HepG2 (cell line): ENCODE measurements around the gene GABBR2. TPM values are rescaled to one million over a fixed set of nuclear protein-coding genes. Genes with fewer than 3 reads are reported as not detected.

Experiments
- ATAC-seq: fragments of 200-7000 bp; cut with Tn5 transposase; 3 replicates; pipeline ENCODE4 v1.9.1; 2020; ENCODE audit warnings: mild to moderate bottlenecking, moderate library complexity
- BruUV-seq: library from RNA; stranded (reverse); fragments of 400-500 nt; replicated peaks from 2 replicates; lab custom pipeline; 2021; lab: Mats Ljungman, UMichigan
- CTCF ChIA-PET: fragments of 300-600 bp; formaldehyde crosslinking; extraction: SDS; loops from one replicate; lab custom pipeline; 2021; ENCODE audit warnings: low total read pairs, inconsistent platforms, low intra/inter-chr PET ratio; lab: Yijun Ruan, JAX
- POLR2A ChIA-PET: fragments of 350-600 bp; sonication (Branson Sonifier 250); formaldehyde crosslinking; loops from one replicate; lab custom pipeline; 2020; ENCODE audit warnings: antibody characterized with exemption, inconsistent platforms; lab: Yijun Ruan, JAX
- DNase-seq: peaks from one replicate; pipeline ENCODE4 v3.0.0-alpha.2; 2015; ENCODE audit warnings: low spot score
- FAIRE-seq: peaks from 3 replicates; lab custom pipeline; 2011; peaks lifted over from hg19 to GRCh38; lab: Jason Lieb, UNC
- H2AFZ ChIP-seq: one replicate; pipeline ENCODE4 v1.6.1; 2011; ENCODE audit warnings: low read length, inconsistent platforms
- H3K27ac ChIP-seq: fragments of 300-600 bp; 3 replicates; pipeline ENCODE4 v1.8.0; 2011; ENCODE audit warnings: mixed run types, mild to moderate bottlenecking, mixed read lengths, low read length, inconsistent platforms; ENCODE audit not compliant: insufficient read depth; ENCODE audit errors: extremely low read length
- H3K27me3 ChIP-seq, 2 experiments: fragments of 200-600 bp in 1 of 2; 2 replicates in 1 of 2; 3 replicates in 1 of 2; pipeline versions ENCODE4 v1.6.0 to v1.8.0; 2011; ENCODE audit warnings: low read length in 2 of 2, mild to moderate bottlenecking in 2 of 2, moderate library complexity in 2 of 2, inconsistent platforms in 1 of 2; ENCODE audit not compliant: insufficient read depth in 2 of 2, control insufficient read depth in 1 of 2
- H3K36me3 ChIP-seq, 2 experiments: fragments of 200-600 bp in 1 of 2; replicated peaks in 1 of 2; 2 replicates in 1 of 2; 3 replicates in 1 of 2; pipeline versions ENCODE4 v1.5.1 to v1.8.0; 2011; ENCODE audit warnings: low read length in 2 of 2, inconsistent platforms in 1 of 2; ENCODE audit not compliant: insufficient read depth in 2 of 2, control insufficient read depth in 1 of 2
- H3K4me1 ChIP-seq: 2 replicates; pipeline ENCODE4 v1.5.1; 2012; ENCODE audit warnings: low read length, inconsistent platforms; ENCODE audit not compliant: insufficient read depth
- H3K4me2 ChIP-seq: 2 replicates; pipeline ENCODE4 v1.6.0; 2011; ENCODE audit warnings: low read depth, low read length, inconsistent platforms
- H3K4me3 ChIP-seq, 3 experiments: fragments of 200-600 bp in 1 of 3; sonication (generic), shearing (Covaris generic) in 1 of 3; replicated peaks in 1 of 3; 2 replicates each; pipeline ENCODE4 v1.5.1; 2011 to 2016; ENCODE audit warnings: low read length in 3 of 3, inconsistent platforms in 2 of 3, low read depth in 2 of 3, mild to moderate bottlenecking in 2 of 3, control low read depth in 1 of 3, mixed read lengths in 1 of 3; ENCODE audit not compliant: insufficient read depth in 1 of 3
- H3K79me2 ChIP-seq: one replicate; pipeline ENCODE4 v1.6.1; 2011; ENCODE audit warnings: low read length, inconsistent platforms; ENCODE audit not compliant: insufficient read depth
- H3K9ac ChIP-seq: 2 replicates; pipeline ENCODE4 v1.6.0; 2011; ENCODE audit warnings: mild to moderate bottlenecking, low read depth, low read length, inconsistent platforms; ENCODE audit not compliant: insufficient read depth
- H3K9me3 ChIP-seq: 2 replicates; pipeline ENCODE4 v1.5.1; 2012; ENCODE audit warnings: mild to moderate bottlenecking, low read length
- H4K20me1 ChIP-seq: 2 replicates; pipeline ENCODE4 v1.6.0; 2011; ENCODE audit warnings: inconsistent platforms, mild to moderate bottlenecking, low read length, moderate library complexity; ENCODE audit not compliant: insufficient read depth
- CBX5 ChIP-seq: sonication (generic); formaldehyde crosslinking; IDR thresholded peaks from 2 replicates; pipeline ENCODE4 v1.4.0; 2020; ENCODE audit warnings: missing genetic modification reagents, borderline replicate concordance
- EHMT2 ChIP-seq: fragments of 200-600 bp; sonication (generic); IDR thresholded peaks from 2 replicates; pipeline ENCODE4 v1.7.0; 2017; ENCODE audit warnings: antibody characterized with exemption, low read depth, low read length, borderline replicate concordance
- GATA4 ChIP-seq: sonication (generic); IDR thresholded peaks from 2 replicates; pipeline ENCODE4 v1.6.1; 2016; ENCODE audit warnings: antibody characterized with exemption, low read depth, borderline replicate concordance
- IRX3 ChIP-seq: sonication (generic); formaldehyde crosslinking; IDR thresholded peaks from 2 replicates; pipeline ENCODE4 v1.8.1; 2023; ENCODE audit warnings: mild to moderate bottlenecking, low read depth, missing genetic modification reagents, borderline replicate concordance
- MTA3 ChIP-seq: sonication (generic); formaldehyde crosslinking; IDR thresholded peaks from 2 replicates; pipeline ENCODE4 v1.4.0; 2020; ENCODE audit warnings: missing genetic modification reagents
- NFIC ChIP-seq: IDR thresholded peaks from 2 replicates; pipeline ENCODE4 v1.6.1; 2012; ENCODE audit warnings: mild to moderate bottlenecking, low read length, inconsistent platforms
- NR2F6 ChIP-seq, 2 experiments: IDR thresholded peaks; 2 replicates each; pipeline ENCODE4 v1.6.1; 2016; ENCODE audit warnings: antibody characterized with exemption in 1 of 2, mild to moderate bottlenecking in 1 of 2
- U2AF1 ChIP-seq: fragments of 200-400 bp; formaldehyde crosslinking; optimal IDR thresholded peaks from 2 replicates; pipeline ENCODE3; 2017; ENCODE audit warnings: mild to moderate bottlenecking, low read depth, low read length
- ZBTB42 ChIP-seq: sonication (generic); formaldehyde crosslinking; IDR thresholded peaks from 2 replicates; pipeline ENCODE4 v1.5.0; 2020; ENCODE audit warnings: mild to moderate bottlenecking, missing genetic modification reagents
- ZMYM2 ChIP-seq: sonication (generic); formaldehyde crosslinking; IDR thresholded peaks from 2 replicates; pipeline ENCODE4 v1.8.0; 2022; ENCODE audit warnings: mild to moderate bottlenecking, missing genetic modification reagents
- ZNF329 ChIP-seq: sonication (generic); formaldehyde crosslinking; IDR thresholded peaks from 2 replicates; pipeline ENCODE4 v1.9.0; 2021; ENCODE audit warnings: low read depth, mild to moderate bottlenecking, missing genetic modification reagents
- ZNF383 ChIP-seq: sonication (generic); formaldehyde crosslinking; IDR thresholded peaks from 2 replicates; pipeline ENCODE4 v1.4.0; 2020; ENCODE audit warnings: missing genetic modification reagents, mild to moderate bottlenecking, borderline replicate concordance
- ZNF547 ChIP-seq: sonication (generic); formaldehyde crosslinking; IDR thresholded peaks from 2 replicates; pipeline ENCODE4 v1.5.1; 2020; ENCODE audit warnings: mild to moderate bottlenecking, missing genetic modification reagents
- WGBS: methylation state at CpG from one replicate; pipeline ENCODE4 v1.1.6; 2017; ENCODE audit warnings: low lambda C conversion rate; 5-methylcytosine and 5-hydroxymethylcytosine counted together
- in situ Hi-C: cut with HindIII; loops from 2 replicates; pipeline ENCODE4 v1.10.0; 2017; ENCODE audit warnings: low pct_unique_long_range_greater_than_20kb; ENCODE audit not compliant: extremely low pct_ligation_motif_present
- intact Hi-C: fragments of 100-400 bp; cut with micrococcal nuclease; formaldehyde crosslinking; loops from one replicate; pipeline ENCODE4 v1.10.0; 2022; ENCODE audit not compliant: unreplicated experiment
- polyA plus RNA-seq, 8 experiments: library from polyadenylated mRNA; depleted of rRNA in 3 of 8; stranded (reverse) in 7 of 8; unstranded in 1 of 8; fragments of >200 nt; fragmentation: Illumina TruSeq in 4 of 8; extraction: Trizol in 4 of 8; gene quantifications; 2 replicates each; pipeline versions ENCODE4 v1.2.1 to v1.2.3, GENCODE V29; 2011 to 2016; ENCODE audit warnings: low read depth in 4 of 8, missing spikeins in 1 of 8, mixed read lengths in 1 of 8; ENCODE audit not compliant: insufficient read depth in 1 of 8
- total RNA-seq, 5 experiments: library from RNA; depleted of rRNA; stranded (reverse); fragments of >200 nt; fragmentation: Illumina TruSeq; extraction: Trizol; gene quantifications; 2 replicates each; pipeline ENCODE4 v1.2.3, GENCODE V29; 2016; ENCODE audit warnings: low read depth in 1 of 5
- TF ChIP-seq, protein P1 (sequence below): sonication (generic); formaldehyde crosslinking; IDR thresholded peaks from 2 replicates; pipeline ENCODE4 v1.4.0; 2020; ENCODE audit warnings: missing genetic modification reagents, mild to moderate bottlenecking, borderline replicate concordance
- TF ChIP-seq, protein P2 (sequence below): sonication (generic); formaldehyde crosslinking; conservative IDR thresholded peaks from 2 replicates; pipeline ENCODE4 v1.8.0; 2022; ENCODE audit warnings: low read depth, missing genetic modification reagents
- TF ChIP-seq, protein P3 (sequence below): sonication (generic); formaldehyde crosslinking; IDR thresholded peaks from 2 replicates; pipeline ENCODE4 v1.4.0; 2020; ENCODE audit warnings: mild to moderate bottlenecking, missing genetic modification reagents

The GABBR2 gene
- total and polyA plus RNA-seq, 2 of the 13 experiments (the other 11 are each of a cell fraction or from before 2014, with no cell fraction given) = 0.02 TPM; not detected in 1

DNA sequence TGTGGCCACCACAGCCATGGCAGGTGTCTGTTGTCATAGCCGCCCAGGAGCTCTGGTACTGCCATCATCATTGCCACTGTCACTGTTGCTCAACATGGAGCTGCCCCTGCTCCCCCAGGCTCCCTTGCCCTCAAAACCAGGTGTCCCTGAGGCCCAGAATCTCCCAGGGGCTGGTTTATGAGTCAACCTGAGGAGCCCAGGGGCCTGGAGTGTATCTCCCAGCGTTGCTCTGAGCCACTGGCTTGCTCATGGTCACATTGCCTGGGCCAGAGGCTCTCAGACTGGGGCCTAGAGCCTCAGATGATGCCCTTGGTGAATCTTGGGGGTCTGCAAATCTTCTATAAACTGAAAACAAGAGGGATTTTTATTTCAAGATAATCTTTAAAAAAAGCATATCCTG is 428.6 kb downstream of the GABBR2 start:
- Histone ChIP-seq H3K4me3 (no peak overlapping the region), H3K36me3 (no peaks in the 10 kb centered on the region), H3K9me3 (no peaks in the 10 kb centered on the region), H3K9ac (no peak overlapping the region), H4K20me1 (no peaks in the 10 kb centered on the region), H3K4me1 (no peaks in the 10 kb centered on the region), H3K27ac (no peak overlapping the region), H3K4me2 (no peak overlapping the region), H3K79me2 (no peaks in the 10 kb centered on the region), H2AFZ (no peak overlapping the region), H3K27me3 (peaks cover 3 to 40% of the 10 kb centered on the region in 2 experiments; a peak in 4 of 5 replicates)
- no TSS peak for BruUV-seq
- ChIA-PET CTCF (no interaction called here), POLR2A (no interaction called here)
- DNase-seq = no peak
- WGBS = 0% methylated on average over 1 of the region's 2 CpGs
- TF ChIP-seq NR2F6 (IDR thresholded peaks at IDR 0.05) (no peak), NR2F6 (CRISPR knock-in tag; IDR thresholded peaks at IDR 0.05) (no peak), CBX5 (no peak), ZMYM2 (CRISPR knock-in tag) (no peak), U2AF1 (no peak), ZBTB42 (CRISPR knock-in tag) (no peak), ZNF547 (CRISPR knock-in tag) (no peak), MTA3 (CRISPR knock-in tag) (no peak), ZNF329 (CRISPR knock-in tag) (no peak), EHMT2 (no peak), IRX3 (CRISPR knock-in tag) (no peak), GATA4 (no peak), ZNF383 (CRISPR knock-in tag) (no peak), NFIC (no peak)
- TF ChIP-seq, protein P1, sequence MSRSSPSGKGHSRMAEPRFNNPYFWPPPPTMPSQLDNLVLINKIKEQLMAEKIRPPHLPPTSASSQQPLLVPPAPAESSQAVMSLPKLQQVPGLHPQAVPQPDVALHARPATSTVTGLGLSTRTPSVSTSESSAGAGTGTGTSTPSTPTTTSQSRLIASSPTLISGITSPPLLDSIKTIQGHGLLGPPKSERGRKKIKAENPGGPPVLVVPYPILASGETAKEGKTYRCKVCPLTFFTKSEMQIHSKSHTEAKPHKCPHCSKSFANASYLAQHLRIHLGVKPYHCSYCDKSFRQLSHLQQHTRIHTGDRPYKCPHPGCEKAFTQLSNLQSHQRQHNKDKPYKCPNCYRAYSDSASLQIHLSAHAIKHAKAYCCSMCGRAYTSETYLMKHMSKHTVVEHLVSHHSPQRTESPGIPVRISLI (CRISPR knock-in tag) = no peak
- TF ChIP-seq, protein P2, sequence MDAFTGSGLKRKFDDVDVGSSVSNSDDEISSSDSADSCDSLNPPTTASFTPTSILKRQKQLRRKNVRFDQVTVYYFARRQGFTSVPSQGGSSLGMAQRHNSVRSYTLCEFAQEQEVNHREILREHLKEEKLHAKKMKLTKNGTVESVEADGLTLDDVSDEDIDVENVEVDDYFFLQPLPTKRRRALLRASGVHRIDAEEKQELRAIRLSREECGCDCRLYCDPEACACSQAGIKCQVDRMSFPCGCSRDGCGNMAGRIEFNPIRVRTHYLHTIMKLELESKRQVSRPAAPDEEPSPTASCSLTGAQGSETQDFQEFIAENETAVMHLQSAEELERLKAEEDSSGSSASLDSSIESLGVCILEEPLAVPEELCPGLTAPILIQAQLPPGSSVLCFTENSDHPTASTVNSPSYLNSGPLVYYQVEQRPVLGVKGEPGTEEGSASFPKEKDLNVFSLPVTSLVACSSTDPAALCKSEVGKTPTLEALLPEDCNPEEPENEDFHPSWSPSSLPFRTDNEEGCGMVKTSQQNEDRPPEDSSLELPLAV = no peak
- TF ChIP-seq, protein P3, sequence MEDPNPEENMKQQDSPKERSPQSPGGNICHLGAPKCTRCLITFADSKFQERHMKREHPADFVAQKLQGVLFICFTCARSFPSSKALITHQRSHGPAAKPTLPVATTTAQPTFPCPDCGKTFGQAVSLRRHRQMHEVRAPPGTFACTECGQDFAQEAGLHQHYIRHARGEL (CRISPR knock-in tag) = no peak
- intact Hi-C loops = no loop called here
- ATAC-seq = no peak
- in situ Hi-C loops = no loop called here
- no peak for FAIRE-seq
